Fibroblast of mammary gland (primary cell): ENCODE data around the gene MED22.
"Not testable (repeated sequence)": the region's sequence is repeated elsewhere in the genome, so short reads cannot be mapped to it uniquely, and the experiment has no call there.

Source experiments
- DNase-seq: peaks from one replicate; pipeline ENCODE4 v3.0.0-alpha.2; 2010; ENCODE audit warnings: low read depth
- H3K4me3 ChIP-seq: 2 replicates; pipeline ENCODE4 v1.5.1; 2011; ENCODE audit warnings: low read depth, mild to moderate bottlenecking, low read length, moderate library complexity; ENCODE audit not compliant: control insufficient read depth
- CTCF ChIP-seq: conservative IDR thresholded peaks from 2 replicates; pipeline ENCODE4 v1.5.1; 2011; ENCODE audit warnings: low read depth, low read length, inconsistent platforms; ENCODE audit not compliant: control insufficient read depth, insufficient read depth

MED22 gene

DNA sequence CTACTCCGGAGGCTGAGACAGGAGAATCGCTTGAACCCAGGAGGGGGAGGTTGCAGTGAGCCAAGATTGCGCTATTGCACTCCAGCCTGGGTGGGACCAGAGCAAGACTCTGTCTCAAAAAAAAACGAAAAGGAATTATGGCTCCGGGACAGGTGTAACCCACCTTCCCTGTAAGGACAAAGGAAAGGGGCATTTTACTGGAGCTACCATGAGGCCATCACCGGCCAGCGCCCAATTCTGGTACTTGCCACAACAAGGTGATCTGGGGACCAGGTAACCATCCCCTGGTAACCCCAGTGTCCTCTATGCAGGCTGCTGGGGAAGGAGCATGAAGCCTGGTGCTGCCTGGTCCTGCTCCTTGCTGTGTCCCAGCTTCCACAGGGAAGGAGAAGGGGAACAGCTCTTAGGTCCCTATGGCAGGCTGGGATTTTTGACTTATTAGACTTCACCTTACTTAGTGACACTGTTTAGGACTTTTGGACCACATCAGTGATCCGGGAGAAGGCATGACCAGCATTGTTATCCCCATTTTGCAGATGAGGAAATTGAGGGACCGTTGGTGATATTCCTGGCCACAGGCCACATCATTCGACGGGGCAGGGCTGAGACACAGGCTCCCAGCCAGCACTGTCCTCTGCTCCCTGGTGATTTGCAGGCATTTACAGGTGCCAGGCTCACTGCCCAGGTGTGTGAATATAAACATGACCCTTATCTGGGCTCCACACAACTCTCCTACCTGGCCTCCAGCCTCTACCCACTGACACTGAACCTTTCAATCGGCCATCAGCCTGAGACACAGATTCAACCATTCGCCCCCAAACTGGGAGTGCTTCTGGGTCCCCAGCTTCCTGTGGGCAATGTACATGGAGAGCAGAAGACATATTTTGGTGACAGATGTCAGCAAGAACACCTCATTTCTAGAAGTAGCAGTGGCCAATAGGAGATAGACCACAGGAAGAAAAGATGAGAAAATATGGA is 46.4 kb downstream of the MED22 start:
- H3K4me3 ChIP-seq, result no peak overlapping the region
- no peak for DNase-seq
- no peak for TF ChIP-seq CTCF

DNA sequence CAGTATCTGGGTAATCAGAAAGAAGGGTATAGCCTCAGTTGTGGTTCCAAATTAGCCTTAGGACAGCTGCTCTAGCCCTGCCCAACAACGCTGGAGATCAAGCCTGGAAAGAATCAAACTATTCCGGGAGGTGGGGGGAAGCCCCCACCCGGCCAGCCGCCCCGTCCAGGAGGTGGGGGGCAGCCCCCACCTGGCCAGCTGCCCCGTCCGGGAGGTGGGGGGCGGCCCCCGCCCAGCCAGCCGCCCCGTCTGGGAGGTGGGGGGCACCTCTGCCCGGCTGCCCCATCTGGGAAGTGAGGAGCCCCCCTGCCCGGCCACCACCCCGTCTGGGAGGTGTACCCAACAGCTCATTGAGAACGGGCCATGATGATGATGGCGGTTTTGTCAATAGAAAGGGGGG is 47.9 kb downstream of the MED22 start:
- H3K4me3 ChIP-seq, DNase-seq: not testable (repeated sequence)

DNA sequence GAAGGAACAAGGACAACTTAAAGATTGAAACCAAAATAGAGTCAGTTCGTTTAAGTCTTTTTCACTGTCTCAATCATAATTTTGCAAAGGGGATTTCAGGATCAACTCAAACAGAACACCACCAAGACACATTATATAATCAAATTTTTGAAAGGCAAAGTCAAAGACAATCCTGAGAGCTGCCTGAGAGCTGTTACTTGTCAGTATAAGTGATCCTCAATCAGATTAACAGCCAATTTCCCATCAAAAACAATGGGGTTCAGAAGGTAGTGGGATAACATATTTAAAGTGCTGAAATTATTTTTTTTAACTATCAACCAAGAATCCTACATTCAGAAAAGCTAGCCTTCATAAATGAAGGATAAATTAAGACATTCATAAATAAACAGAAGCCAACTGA is 53.7 kb downstream of the MED22 start:
- no peak for TF ChIP-seq CTCF
- DNase-seq, result no peak

DNA sequence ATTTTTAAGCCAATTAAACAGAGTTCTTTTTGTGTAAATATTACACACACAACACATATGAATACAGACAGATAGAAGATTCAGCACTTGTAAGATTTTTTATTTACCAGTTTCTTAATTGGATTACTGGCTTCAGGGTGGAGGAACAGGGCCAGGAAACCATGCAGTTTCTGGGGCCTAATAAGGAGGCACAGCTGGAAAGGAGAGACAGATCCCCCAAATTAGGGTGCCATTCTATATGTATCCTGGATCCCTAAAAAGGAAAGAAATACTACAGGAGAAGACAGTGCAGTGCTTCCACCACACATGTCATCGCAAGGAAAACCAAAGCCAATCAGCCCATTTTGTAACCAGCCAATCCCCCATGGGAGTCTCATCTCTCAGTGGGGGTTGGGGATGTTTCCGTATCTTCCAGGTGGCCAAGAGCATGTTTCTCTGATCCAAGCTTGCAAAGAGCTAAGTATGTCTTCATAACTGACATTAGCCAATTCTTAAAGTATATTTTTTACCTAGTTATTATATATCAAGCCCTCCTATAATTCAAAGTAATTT is 57.1 kb downstream of the MED22 start:
- no peak for DNase-seq
- TF ChIP-seq CTCF, result no peak
- no peak overlapping the region for H3K4me3 ChIP-seq

More for the DNA sequence above, 53.7 kb downstream of the MED22 start:
- H3K4me3 ChIP-seq, result no peak overlapping the region
